Astrocyte (in vitro differentiated cells and primary cell): ENCODE data around the gene RAB5IF.

Experiments
- EZH2 ChIP-seq: IDR thresholded peaks from 2 replicates; pipeline ENCODE4 v1.6.1; 2012; ENCODE audit warnings: mild to moderate bottlenecking, low read length, inconsistent platforms; ENCODE audit not compliant: insufficient read depth
- TF ChIP-seq, protein P1 (sequence below): IDR thresholded peaks from 2 replicates; pipeline ENCODE4 v1.5.1; 2011; ENCODE audit warnings: low read depth, mild to moderate bottlenecking, inconsistent platforms, low read length, moderate library complexity; ENCODE audit not compliant: insufficient read depth

DNA sequence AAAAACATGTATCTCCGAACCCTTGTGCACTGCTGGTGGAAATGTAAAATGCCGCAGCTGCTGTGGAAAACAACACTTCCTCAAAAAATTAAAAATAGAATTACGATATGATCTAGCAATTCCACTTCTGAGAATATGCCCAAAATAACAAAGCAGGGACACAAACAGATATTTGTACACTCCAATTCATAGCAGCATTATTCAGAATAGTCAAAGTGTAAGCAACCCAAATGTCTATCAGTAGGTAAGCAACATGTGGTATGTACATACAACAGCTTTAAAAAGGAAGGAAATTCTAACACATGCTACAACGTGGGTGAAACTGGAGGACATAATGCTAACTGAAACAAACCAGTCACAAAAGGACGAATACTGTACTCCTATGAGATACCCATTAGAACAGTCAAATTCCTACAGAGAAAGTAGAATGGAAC, 5.7 kb upstream of the RAB5IF start:
- TF ChIP-seq, protein P1, sequence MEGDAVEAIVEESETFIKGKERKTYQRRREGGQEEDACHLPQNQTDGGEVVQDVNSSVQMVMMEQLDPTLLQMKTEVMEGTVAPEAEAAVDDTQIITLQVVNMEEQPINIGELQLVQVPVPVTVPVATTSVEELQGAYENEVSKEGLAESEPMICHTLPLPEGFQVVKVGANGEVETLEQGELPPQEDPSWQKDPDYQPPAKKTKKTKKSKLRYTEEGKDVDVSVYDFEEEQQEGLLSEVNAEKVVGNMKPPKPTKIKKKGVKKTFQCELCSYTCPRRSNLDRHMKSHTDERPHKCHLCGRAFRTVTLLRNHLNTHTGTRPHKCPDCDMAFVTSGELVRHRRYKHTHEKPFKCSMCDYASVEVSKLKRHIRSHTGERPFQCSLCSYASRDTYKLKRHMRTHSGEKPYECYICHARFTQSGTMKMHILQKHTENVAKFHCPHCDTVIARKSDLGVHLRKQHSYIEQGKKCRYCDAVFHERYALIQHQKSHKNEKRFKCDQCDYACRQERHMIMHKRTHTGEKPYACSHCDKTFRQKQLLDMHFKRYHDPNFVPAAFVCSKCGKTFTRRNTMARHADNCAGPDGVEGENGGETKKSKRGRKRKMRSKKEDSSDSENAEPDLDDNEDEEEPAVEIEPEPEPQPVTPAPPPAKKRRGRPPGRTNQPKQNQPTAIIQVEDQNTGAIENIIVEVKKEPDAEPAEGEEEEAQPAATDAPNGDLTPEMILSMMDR, result no peak
- TF ChIP-seq EZH2, result no peak
